Neural cell (in vitro differentiated cells): ENCODE results near the gene CHRDL2. TPM values are rescaled to one million over a fixed set of nuclear protein-coding genes. Genes with fewer than 3 reads are reported as not detected.

Experiments used
- H2AFZ ChIP-seq: fragments of 200-600, 300-800 bp; sonication (generic), shearing (Covaris generic); 2 replicates; pipeline ENCODE4 v1.6.0; 2014; ENCODE audit warnings: low read depth, mild to moderate bottlenecking, antibody characterized with exemption, low read length, moderate library complexity
- H3F3A ChIP-seq: fragments of 200-600 bp; shearing (Covaris generic); 2 replicates; pipeline ENCODE4 v1.6.1; 2016; ENCODE audit warnings: mild to moderate bottlenecking, moderate library complexity, mixed read lengths, antibody characterized with exemption, low read length; ENCODE audit not compliant: insufficient read depth, poor library complexity, severe bottlenecking
- H3K27ac ChIP-seq: fragments of 200-600, 300-800 bp; sonication (generic), shearing (Covaris generic); 2 replicates; pipeline ENCODE4 v1.5.1; 2014; ENCODE audit warnings: mild to moderate bottlenecking, low read length, moderate library complexity
- H3K27me3 ChIP-seq: fragments of 300-800, 200-600 bp; sonication (generic), shearing (Covaris generic); 2 replicates; pipeline ENCODE4 v1.6.0; 2014; ENCODE audit warnings: mild to moderate bottlenecking, low read depth, low read length, moderate library complexity; ENCODE audit not compliant: insufficient read depth
- H3K36me3 ChIP-seq: fragments of 300-800, 200-600 bp; sonication (generic), shearing (Covaris generic); 2 replicates; pipeline ENCODE4 v1.5.1; 2014; ENCODE audit warnings: mild to moderate bottlenecking, antibody characterized with exemption, low read length, moderate library complexity; ENCODE audit not compliant: insufficient read depth
- H3K4me2 ChIP-seq: fragments of 300-800, 200-600 bp; sonication (generic), shearing (Covaris generic); 2 replicates; pipeline ENCODE4 v1.6.0; 2014; ENCODE audit warnings: mild to moderate bottlenecking, low read length
- H3K4me3 ChIP-seq: fragments of 300-800, 200-600 bp; sonication (generic), shearing (Covaris generic); 2 replicates; pipeline ENCODE4 v1.5.1; 2014; ENCODE audit warnings: mild to moderate bottlenecking, low read length, moderate library complexity
- H3K79me2 ChIP-seq: fragments of 200-600 bp; shearing (Covaris generic); replicated peaks from 2 replicates; pipeline ENCODE4 v1.6.0; 2014; ENCODE audit warnings: mild to moderate bottlenecking, low read length, moderate library complexity; ENCODE audit not compliant: insufficient read depth
- H3K9ac ChIP-seq: fragments of 300-800, 200-600 bp; sonication (generic), shearing (Covaris generic); 2 replicates; pipeline ENCODE4 v1.6.1; 2016; ENCODE audit warnings: mild to moderate bottlenecking, low read length, mixed read lengths
- H3K9me2 ChIP-seq: fragments of 200-600 bp; shearing (Covaris generic); 2 replicates; pipeline ENCODE4 v1.6.1; 2016; ENCODE audit warnings: mild to moderate bottlenecking, low read length, mixed read lengths; ENCODE audit not compliant: insufficient read depth
- H3K9me3 ChIP-seq: fragments of 200-600, 300-800 bp; sonication (generic), shearing (Covaris generic); 2 replicates; pipeline ENCODE4 v1.6.1; 2016; ENCODE audit warnings: mild to moderate bottlenecking, mixed run types, low read length, moderate library complexity, mixed read lengths
- H4K20me1 ChIP-seq: fragments of 200-600 bp; shearing (Covaris generic); 2 replicates; pipeline ENCODE4 v1.6.1; 2016; ENCODE audit warnings: mild to moderate bottlenecking, mixed run types; ENCODE audit not compliant: insufficient read depth
- EP300 ChIP-seq: fragments of 450-650 bp; conservative IDR thresholded peaks from 2 replicates; pipeline ENCODE4 v1.6.1; 2014; ENCODE audit warnings: antibody characterized with exemption, mild to moderate bottlenecking, moderate library complexity; ENCODE audit not compliant: poor library complexity, severe bottlenecking
- EZH2 ChIP-seq: fragments of 200-600, 300-800 bp; shearing (Covaris generic), sonication (generic); IDR thresholded peaks from 2 replicates; pipeline ENCODE4 v1.6.1; 2014; ENCODE audit warnings: antibody characterized with exemption, low read length, borderline replicate concordance, mild to moderate bottlenecking; ENCODE audit not compliant: insufficient read depth, poor library complexity, severe bottlenecking
- MXI1 ChIP-seq: fragments of 450-650 bp; conservative IDR thresholded peaks from 2 replicates; pipeline ENCODE4 v1.6.1; 2014; ENCODE audit warnings: antibody characterized with exemption, mild to moderate bottlenecking; ENCODE audit not compliant: poor library complexity, severe bottlenecking
- POLR2AphosphoS5 ChIP-seq: IDR thresholded peaks from 2 replicates; pipeline ENCODE4 v1.6.1; 2012
- RAD21 ChIP-seq: fragments of 450-650 bp; conservative IDR thresholded peaks from 2 replicates; pipeline ENCODE4 v1.6.1; 2014; ENCODE audit warnings: antibody characterized with exemption, mild to moderate bottlenecking, moderate library complexity
- SMC3 ChIP-seq: fragments of 450-650 bp; conservative IDR thresholded peaks from 2 replicates; pipeline ENCODE4 v1.6.1; 2014; ENCODE audit warnings: antibody characterized with exemption, mild to moderate bottlenecking, moderate library complexity; ENCODE audit not compliant: poor library complexity
- TAF1 ChIP-seq: IDR thresholded peaks from 2 replicates; pipeline ENCODE4 v1.6.1; 2012; ENCODE audit warnings: low read depth
- polyA plus RNA-seq: library from polyadenylated mRNA; depleted of rRNA; stranded (reverse); fragments of >200 nt; gene quantifications from 2 replicates; pipeline ENCODE4 v1.2.3, GENCODE V29; 2014
- TF ChIP-seq, protein P1 (sequence below): fragments of 450-650 bp; IDR thresholded peaks from 2 replicates; pipeline ENCODE4 v1.5.1; 2014; ENCODE audit warnings: antibody characterized with exemption, mild to moderate bottlenecking, moderate library complexity; ENCODE audit not compliant: poor library complexity, severe bottlenecking
- TF ChIP-seq, protein P2 (sequence below): IDR thresholded peaks from 2 replicates; pipeline ENCODE4 v1.6.1; 2012; ENCODE audit warnings: borderline replicate concordance

Gene CHRDL2
- polyA plus RNA-seq, 1 donor from 2014 or later = not detected

DNA sequence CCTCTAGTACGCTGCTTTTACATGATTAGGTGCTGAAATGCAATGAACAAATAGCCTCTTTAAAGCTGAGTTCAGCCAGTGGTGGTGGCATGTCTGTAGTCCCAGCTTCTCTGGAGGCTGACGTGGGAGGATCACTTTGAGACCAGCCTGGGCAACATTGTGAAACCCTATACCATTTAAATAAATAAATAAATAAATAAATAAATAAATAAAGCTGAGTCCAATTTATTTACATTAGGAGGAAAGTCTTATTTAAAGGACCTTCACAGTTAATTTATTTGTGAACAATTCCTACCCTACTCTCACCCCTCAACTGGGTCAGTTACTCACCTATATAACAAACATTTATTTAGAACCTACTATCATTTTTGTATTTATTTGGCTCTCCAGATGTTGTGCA, 4.8 kb upstream of the CHRDL2 start:
- no peak overlapping the region for H3K9ac ChIP-seq
- TF ChIP-seq SMC3 (no peak), POLR2AphosphoS5 (no peak), TAF1 (no peak), MXI1 (no peak), RAD21 (no peak), EZH2 (no peak), EP300 (no peak)
- TF ChIP-seq, protein P1, sequence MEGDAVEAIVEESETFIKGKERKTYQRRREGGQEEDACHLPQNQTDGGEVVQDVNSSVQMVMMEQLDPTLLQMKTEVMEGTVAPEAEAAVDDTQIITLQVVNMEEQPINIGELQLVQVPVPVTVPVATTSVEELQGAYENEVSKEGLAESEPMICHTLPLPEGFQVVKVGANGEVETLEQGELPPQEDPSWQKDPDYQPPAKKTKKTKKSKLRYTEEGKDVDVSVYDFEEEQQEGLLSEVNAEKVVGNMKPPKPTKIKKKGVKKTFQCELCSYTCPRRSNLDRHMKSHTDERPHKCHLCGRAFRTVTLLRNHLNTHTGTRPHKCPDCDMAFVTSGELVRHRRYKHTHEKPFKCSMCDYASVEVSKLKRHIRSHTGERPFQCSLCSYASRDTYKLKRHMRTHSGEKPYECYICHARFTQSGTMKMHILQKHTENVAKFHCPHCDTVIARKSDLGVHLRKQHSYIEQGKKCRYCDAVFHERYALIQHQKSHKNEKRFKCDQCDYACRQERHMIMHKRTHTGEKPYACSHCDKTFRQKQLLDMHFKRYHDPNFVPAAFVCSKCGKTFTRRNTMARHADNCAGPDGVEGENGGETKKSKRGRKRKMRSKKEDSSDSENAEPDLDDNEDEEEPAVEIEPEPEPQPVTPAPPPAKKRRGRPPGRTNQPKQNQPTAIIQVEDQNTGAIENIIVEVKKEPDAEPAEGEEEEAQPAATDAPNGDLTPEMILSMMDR = no peak
- TF ChIP-seq, protein P2, sequence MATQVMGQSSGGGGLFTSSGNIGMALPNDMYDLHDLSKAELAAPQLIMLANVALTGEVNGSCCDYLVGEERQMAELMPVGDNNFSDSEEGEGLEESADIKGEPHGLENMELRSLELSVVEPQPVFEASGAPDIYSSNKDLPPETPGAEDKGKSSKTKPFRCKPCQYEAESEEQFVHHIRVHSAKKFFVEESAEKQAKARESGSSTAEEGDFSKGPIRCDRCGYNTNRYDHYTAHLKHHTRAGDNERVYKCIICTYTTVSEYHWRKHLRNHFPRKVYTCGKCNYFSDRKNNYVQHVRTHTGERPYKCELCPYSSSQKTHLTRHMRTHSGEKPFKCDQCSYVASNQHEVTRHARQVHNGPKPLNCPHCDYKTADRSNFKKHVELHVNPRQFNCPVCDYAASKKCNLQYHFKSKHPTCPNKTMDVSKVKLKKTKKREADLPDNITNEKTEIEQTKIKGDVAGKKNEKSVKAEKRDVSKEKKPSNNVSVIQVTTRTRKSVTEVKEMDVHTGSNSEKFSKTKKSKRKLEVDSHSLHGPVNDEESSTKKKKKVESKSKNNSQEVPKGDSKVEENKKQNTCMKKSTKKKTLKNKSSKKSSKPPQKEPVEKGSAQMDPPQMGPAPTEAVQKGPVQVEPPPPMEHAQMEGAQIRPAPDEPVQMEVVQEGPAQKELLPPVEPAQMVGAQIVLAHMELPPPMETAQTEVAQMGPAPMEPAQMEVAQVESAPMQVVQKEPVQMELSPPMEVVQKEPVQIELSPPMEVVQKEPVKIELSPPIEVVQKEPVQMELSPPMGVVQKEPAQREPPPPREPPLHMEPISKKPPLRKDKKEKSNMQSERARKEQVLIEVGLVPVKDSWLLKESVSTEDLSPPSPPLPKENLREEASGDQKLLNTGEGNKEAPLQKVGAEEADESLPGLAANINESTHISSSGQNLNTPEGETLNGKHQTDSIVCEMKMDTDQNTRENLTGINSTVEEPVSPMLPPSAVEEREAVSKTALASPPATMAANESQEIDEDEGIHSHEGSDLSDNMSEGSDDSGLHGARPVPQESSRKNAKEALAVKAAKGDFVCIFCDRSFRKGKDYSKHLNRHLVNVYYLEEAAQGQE = no peak
- H3K79me2 ChIP-seq = no peaks in the 10 kb centered on the region

DNA sequence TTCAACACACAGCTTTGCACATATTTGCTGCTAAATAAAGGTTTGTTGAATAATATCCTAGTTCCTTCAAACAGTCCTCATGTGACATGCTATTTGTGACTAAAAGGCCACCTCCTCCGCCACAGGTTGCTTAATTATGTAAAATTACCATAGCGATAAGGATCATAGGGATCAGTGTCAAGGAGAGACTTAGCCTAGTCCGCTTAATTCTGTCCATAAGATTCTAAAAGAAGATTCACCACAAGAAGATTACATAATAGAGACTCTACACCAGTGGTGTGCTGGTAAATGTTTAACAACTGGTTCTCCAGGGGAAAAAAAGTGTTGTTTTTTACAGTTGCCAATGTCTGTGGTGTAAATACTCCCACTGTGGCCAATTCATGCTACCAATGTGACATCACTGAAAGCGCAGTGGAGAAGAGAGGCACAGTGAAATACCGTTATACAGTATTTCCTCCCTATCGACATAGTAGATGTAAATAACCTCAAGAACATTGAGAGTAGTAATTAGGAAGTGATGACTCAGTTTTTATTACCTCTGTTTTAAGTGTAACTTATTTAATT, 4.2 kb upstream of the CHRDL2 start:
- Histone ChIP-seq H3K27ac (no peak overlapping the region), H3K9me2 (no peaks in the 10 kb centered on the region), H3K9ac (no peak overlapping the region), H3K36me3 (no peaks in the 10 kb centered on the region), H3K79me2 (no peaks in the 10 kb centered on the region), H3K27me3 (peaks cover 22% of the 10 kb centered on the region), H3K4me3 (no peak overlapping the region), H4K20me1 (no peaks in the 10 kb centered on the region), H3K4me2 (no peak overlapping the region), H2AFZ (no peak overlapping the region), H3F3A (no peaks in the 10 kb centered on the region), H3K9me3 (no peaks in the 10 kb centered on the region)
- TF ChIP-seq EP300 (no peak), SMC3 (no peak)
- TF ChIP-seq, protein P1 = no peak

More for the DNA sequence above, 4.8 kb upstream of the CHRDL2 start:
- Histone ChIP-seq H2AFZ (no peak overlapping the region), H3K27me3 (peaks cover 16% of the 10 kb centered on the region), H3K9me3 (no peaks in the 10 kb centered on the region), H3K4me3 (no peak overlapping the region), H3K9me2 (no peaks in the 10 kb centered on the region), H3K27ac (no peak overlapping the region), H3K4me2 (no peak overlapping the region), H3K36me3 (no peaks in the 10 kb centered on the region), H4K20me1 (no peaks in the 10 kb centered on the region), H3F3A (no peaks in the 10 kb centered on the region)
